HL-60/S4 (cell line): Measurements from ENCODE around the gene MRE11.
"Not testable (repeated sequence)": the region's sequence is repeated elsewhere in the genome, so short reads cannot be mapped to it uniquely, and the experiment has no call there.

ENCODE experiments used
- in situ Hi-C: fragments of 300-500 bp; cut with MboI; formaldehyde crosslinking; loops from 2 replicates; pipeline ENCODE4 v1.14.3; 2022; ENCODE audit warnings: low sequenced_read_pairs

MRE11 gene

GRCh38 chr11:94433049-94433448 is 60.6 kb downstream of the MRE11 start:
- in situ Hi-C loops, result no loop called here

DNA sequence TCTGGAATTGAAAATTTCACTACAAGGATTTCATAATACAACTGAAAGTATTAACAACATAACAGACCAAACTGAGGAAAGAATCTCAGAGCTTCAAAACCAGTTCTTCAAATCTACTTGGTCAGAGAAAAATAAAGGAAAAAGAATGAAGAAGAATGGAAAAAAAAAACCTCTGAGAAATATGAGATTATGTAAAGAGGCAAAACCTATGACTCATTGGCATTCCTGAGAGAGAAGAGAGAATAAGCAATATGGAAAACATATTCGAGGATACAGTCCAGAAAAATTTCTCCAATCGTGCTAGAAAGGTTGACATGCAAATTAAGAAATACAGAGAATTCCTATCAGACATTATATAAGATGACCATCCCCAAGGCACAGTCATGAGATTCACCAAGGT is 69.0 kb downstream of the MRE11 start:
- in situ Hi-C loops, result no loop called here

GRCh38 chr11:94424011-94424410 is 69.6 kb downstream of the MRE11 start:
- in situ Hi-C loops, result no loop called here

GRCh38 chr11:94423507-94423906 is 70.1 kb downstream of the MRE11 start:
- in situ Hi-C loops, result no loop called here

DNA sequence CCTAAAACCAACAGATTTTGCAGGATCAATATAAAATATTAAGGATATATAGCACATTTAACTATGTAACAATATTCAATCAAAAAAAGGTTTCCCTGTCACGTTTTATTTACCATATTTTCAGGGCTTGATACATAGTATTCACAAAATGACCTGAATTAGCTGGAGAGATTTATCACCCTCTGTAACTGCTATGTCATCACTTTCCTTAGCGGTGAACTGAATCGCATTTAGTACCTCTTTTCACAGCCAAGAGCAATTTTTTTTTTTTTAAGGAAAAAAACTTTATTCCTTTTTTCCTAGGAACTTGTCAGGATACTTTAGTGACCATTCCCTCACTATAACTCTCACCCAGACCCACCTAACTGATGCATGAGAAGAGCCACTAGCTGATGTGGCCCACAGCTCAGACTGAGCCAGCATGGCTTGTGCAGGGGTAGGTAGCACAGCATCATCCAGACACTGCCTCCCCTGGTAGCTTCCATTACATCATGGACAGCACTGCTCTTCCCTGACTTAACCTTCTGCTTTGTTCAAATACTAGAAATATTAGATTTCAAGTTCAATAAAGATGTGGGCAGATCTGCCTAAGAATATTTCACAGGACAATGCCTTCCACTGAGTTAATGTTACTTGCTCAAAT is 75.4 kb downstream of the MRE11 start:
- in situ Hi-C loops, result no loop called here

DNA sequence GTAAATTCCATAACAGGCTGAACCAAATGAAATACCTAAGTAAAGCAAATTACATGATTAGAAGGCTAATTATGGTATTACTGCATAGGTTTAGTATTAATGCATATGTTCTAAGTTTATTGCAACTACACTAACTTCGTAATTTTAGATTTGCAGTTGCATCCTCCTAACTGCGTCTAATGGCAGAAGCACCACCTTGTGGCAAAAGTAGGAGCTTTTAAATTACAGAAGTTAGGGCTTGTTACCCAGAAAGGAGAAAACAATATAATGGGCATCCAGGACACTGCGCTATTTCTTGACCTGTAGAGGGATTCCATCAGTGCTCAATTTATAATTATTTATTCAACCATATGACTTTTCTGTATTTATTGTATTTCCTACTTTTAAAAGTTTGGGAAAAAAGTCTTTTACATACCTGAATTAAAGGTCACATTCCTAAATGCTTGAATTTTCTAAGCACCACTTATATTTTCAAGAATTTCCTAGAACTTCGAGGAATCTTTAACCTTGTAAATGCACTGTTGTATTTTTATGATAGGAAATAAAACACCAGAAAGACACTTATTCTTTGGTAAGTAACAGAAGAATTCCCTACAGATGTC is 76.2 kb downstream of the MRE11 start:
- in situ Hi-C loops, result no loop called here

DNA sequence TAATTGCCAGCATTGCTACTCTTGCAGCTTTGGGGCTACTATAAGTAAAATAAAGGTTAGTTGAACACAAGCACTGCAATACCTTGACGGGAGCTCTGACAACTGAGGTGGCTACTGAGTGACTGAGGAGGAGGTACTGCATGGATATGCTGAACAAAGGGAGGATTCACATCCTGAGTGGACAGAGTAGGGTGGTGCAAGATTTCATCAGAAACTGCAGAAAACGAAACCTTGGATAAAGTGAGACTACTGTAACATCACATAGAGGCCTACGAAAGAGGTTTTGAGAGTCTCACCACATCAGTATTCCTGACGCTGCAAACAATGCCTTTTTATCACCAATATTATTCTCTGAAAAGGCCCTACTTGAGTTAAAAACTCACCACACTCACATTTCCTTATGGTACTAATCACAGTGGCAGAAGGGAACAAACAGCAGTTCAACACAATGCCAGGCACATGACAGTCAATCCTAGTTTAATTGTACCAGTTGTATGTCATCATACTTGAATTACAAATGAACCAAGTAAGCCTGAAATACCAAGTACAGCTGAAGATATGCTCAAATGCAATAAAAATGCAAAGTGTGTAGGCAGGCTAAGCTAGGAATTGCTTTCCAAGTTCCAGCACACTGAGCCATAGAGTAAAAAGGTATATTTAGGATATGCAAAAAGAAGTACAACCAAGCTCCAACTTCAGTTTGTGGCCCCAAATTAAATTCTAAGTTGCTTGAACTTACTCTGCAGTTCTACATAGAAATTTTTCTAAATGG is 88.4 kb downstream of the MRE11 start:
- in situ Hi-C loops, result no loop called here

DNA sequence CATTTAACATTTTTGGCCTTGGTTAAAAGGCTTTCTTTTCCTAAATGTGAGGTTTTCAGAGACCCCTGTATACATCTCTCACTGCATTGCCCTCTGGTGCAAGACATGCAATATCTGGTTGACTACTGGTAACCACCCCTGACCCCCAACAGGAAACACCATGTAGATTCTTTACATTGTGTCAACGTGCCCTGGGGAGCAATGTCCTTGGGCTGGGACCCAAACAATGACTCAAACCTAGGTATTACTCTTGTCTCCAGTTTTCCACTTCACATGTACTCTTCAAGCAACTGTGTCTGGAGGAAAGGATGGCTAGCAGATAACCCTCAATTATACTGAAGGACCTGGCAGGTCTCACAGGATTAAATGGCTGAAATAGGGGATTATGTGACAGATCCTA is 91.3 kb downstream of the MRE11 start:
- in situ Hi-C loops, result no loop called here

- in situ Hi-C loops, result no loop called here
Measured at GRCh38 chr11:94401773-94402265, 91.8 kb downstream of the MRE11 start.

DNA sequence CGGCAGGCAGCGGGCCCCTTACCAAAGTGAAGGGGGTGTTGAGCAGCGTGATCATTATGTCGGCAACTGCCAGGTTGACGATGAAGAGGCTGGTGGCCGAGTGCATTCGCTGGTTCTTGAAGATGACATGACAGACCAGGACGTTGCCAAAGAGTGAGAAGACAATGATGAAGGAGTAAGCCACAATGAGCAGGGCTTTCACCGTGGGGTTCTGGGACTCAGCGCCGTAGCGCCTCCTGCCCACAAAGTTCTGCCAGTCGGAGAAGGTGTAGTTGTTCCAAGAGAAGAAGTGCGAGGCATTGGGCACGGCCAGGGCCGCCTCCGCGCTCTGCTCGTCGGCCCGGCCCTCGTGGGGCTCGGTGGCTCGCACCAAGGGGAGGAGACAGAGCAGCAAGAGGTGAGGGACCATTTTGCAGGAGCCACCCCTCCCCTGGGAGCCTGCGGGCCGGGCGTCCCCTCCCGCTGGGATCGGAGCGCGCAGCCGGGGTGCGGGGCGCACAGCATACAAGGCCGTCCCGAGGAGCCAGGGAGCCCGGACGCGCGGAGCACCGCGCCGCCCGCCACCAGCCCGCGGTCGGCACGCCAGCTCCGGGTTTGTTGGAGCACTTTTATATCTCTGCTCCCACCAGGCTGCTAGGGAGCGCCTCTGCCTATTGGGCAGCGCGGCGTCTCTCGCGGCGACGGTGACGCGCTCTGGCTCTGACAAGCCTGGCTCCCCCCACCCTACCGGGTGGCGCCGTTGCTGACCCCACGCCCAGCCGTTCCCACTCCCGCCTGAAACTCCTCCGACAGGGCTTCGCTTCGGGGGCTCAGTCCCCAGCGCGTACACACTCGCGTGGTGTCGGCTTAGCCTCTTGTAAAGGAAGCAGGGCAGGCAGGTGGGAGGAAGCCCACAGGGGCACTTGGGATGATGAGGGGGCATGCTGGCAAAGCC is 92.5 kb downstream of the MRE11 start, which contains the start of gene GPR83:
Gene GPR83 (minus strand): TSS at position 581 of the 934 bp plus-strand sequence. CDS start 172 bp downstream, at position 409.
- in situ Hi-C loops, result no loop called here

DNA sequence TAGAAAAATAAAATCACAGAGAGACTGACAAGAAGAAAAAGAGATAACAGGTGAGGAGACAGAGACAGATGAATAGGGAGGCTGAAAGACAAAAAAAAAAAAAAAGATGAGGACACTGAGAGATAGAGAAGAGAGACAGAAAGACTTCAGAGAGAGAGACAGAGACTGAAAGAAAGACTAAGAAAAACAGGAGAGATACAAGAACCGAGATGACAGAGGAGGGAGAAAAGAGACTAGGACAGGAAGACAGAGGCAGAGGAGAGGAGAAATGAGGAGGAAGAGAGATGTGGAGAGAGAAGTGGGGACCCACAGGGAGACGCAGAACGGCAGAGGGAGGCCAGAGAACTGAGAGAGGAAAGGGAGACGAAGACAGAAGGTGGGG is 93.2 kb downstream of the MRE11 start:
- in situ Hi-C loops, result no loop called here

DNA sequence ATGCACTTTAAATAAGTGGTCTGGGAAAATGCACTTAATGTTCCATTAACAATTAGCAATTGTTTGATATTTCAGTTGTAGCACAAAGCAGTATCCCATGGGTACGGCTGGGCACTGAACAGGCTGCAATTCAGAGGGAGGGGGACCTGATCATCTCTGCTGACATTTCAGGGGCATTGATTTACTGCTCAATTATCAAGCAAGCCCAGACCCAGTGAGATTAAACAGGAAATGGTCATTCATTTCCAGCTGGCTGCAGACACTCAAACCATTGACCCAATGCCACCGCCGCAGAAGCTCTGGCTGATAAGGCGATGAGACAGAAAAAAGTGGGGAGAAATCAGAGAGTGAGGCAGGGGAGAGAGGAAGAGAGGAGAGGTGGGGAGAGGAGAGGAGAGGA is 93.6 kb downstream of the MRE11 start:
- in situ Hi-C loops, result no loop called here

DNA sequence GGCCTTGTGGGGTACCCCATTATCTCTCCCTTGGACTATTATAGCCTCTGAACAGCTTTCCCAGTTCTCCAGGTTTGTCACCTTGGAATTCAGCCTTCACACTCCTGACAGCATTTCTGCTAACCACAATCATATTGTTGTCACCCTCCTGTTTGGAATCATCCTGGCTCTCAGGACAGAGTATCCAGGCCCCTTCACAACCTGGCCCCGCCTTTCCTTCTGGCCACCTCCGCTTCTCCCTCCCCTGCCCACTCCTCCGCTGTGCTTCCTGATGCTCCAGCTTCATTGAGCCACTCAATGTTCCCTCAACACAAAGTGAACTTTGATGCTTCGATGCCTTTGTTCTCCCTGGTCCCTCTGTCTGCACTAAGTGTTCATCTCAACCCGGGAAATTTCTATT is 95.5 kb downstream of the MRE11 start:
- in situ Hi-C loops, result no loop called here

- in situ Hi-C loops, result no loop called here
Measured at GRCh38 chr11:94396282-94396681, 97.4 kb downstream of the MRE11 start.

- in situ Hi-C loops, result not testable (repeated sequence)
Measured at GRCh38 chr11:94391937-94392336, 101.7 kb downstream of the MRE11 start.

DNA sequence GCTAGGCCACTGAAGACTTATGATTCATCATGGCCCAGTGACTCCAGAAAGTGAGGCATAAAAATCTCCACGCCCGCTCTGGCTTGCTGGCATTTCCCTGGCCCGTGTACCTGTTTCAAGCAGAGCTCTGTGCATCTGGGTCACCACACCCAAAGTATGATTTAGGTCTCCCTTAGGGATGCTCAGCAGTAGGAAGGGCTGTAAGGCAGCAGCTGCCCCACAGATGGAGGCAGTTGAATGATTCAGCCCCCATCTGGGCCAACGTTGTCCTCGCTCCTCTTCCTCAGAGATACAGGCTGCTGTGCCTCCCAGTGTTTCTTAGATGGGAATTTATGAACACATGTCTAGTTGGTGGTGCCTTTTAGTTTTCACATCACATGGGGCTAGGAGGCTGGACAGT is 114.0 kb downstream of the MRE11 start:
- in situ Hi-C loops, result no loop called here

DNA sequence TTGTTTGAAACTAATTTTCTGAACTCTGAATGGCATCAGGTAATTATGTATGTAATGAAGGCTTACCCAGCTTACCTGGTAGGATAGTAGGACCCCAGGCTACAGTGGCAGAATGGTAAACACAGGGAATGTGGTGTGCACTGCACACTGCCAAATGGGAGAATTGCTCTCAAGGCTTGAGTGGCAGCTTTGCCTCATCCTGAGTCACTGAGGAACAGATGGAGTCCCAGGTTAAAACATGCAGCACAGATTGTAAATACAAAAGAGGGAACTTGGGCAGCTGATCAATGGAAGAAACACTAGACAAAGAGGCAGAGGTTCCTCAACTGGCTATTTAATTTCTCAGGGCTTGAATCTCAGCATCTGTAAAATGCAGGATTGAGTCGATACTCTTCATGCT is 116.8 kb downstream of the MRE11 start:
- in situ Hi-C loops, result no loop called here

- in situ Hi-C loops, result not testable (repeated sequence)
Measured at GRCh38 chr11:94370576-94370975, 123.1 kb downstream of the MRE11 start.
